ENCODE results near the gene STK38L. TPM values are rescaled to one million over a fixed set of nuclear protein-coding genes. Genes with fewer than 3 reads are reported as not detected.

Gene STK38L
- total and polyA plus RNA-seq, 2 of the 4 experiments (the other 2 are of a cell fraction) = 5.1 to 7.2 TPM

- ChIA-PET POLR2A (ENCODE audit: unreplicated experiment) (no interaction called here), CTCF (interaction anchor here (0.5 kb wide), 1 partner anchor 36 kb away, joined by 5 read pairs; no protein-coding TSS in a partner anchor)
- intact Hi-C loops (cut with micrococcal nuclease) (no loop called here), in situ Hi-C loops (cut with MboI; ENCODE audit: low sequenced_read_pairs) (no loop called here), dilution Hi-C loops (cut with HindIII; ENCODE audit: low sequenced_read_pairs, unreplicated experiment) (no loop called here)
- no peak overlapping the region for H2AFZ ChIP-seq (replicated peaks; ENCODE audit: low read length, poor library complexity)
- H2BK15ac ChIP-seq (ENCODE audit: low read depth, low read length) = peak overlapping the region; percentile 59; the same call in 1 of the 3 replicates
- no peak overlapping the region for H4K5ac ChIP-seq (ENCODE audit: low read depth, low read length)
- H3K14ac ChIP-seq (replicated peaks; ENCODE audit: low read depth, low read length) = peak overlapping the region; percentile 70
- H4K91ac ChIP-seq (ENCODE audit: insufficient read depth, low read depth, low read length) = peak overlapping the region; percentile 24; the same call in 1 of the 2 replicates
- DNase-seq = no peak
- H3K9me3 ChIP-seq (ENCODE audit: control insufficient read depth, insufficient read depth, low read length) = no peaks in the 10 kb centered on the region
- H3K9me1 ChIP-seq (ENCODE audit: insufficient read depth, low read length) = peaks cover 3% of the 10 kb centered on the region; the same call in 1 of the 2 replicates
- no peak overlapping the region for H3K56ac ChIP-seq (ENCODE audit: extremely low read depth, insufficient read depth, low read length)
- H2BK5ac ChIP-seq (ENCODE audit: low read depth, low read length, poor library complexity, severe bottlenecking) = no peak overlapping the region
- H2AK5ac ChIP-seq (ENCODE audit: low read depth, low read length) = peak overlapping the region; percentile 92; the same call in 1 of the 2 replicates
- no peaks in the 10 kb centered on the region for H4K20me1 ChIP-seq (ENCODE audit: insufficient read depth, low read length)
- H3K23ac ChIP-seq (ENCODE audit: low read depth, low read length) = peak overlapping the region; percentile 48
- H3K27ac ChIP-seq (ENCODE audit: insufficient read depth, low read length) = no peak overlapping the region
- no peak overlapping the region for H3K9ac ChIP-seq (ENCODE audit: low read depth, low read length)
- peak overlapping the region; percentile 30; the same call in 1 of the 2 replicates for H2BK120ac ChIP-seq (ENCODE audit: low read depth, low read length)
- peak overlapping the region; percentile 52; the same call in 1 of the 2 replicates for H3K4ac ChIP-seq (ENCODE audit: low read depth, low read length)
- TF ChIP-seq FOS (IDR thresholded peaks at IDR 0.05; ENCODE audit: low read depth, low read length) (no peak), CTCF (conservative IDR thresholded peaks at IDR 0.05; ENCODE audit: low read depth, low read length) (no peak), RCOR1 (IDR thresholded peaks at IDR 0.05; ENCODE audit: insufficient replicate concordance, low read length) (no peak)
- H3K4me1 ChIP-seq (ENCODE audit: control insufficient read depth, insufficient read depth, low read length) = peaks cover 2% of the 10 kb centered on the region
- ATAC-seq (ENCODE audit: low read depth) = no peak
- no peak overlapping the region for H2AK9ac ChIP-seq (replicated peaks; ENCODE audit: low read depth, low read length, poor library complexity)
- H3K36me3 ChIP-seq (ENCODE audit: control insufficient read depth, insufficient read depth, low read length) = peaks cover 1% of the 10 kb centered on the region; the same call in 1 of the 2 replicates
- BruUV-seq (replicated peaks) = no TSS peak
- H3K18ac ChIP-seq (ENCODE audit: low read depth, low read length) = no peak overlapping the region
- 88% methylated on average over 1 of the region's 3 CpGs; no CpG with 5 or more reads in 1 of the 2 experiments for WGBS, 2 experiments (ENCODE audit: extremely low coverage in 2 of 2, insufficient read length in 1 of 2)
- 0 out of 2 replicates have a peak overlapping the region, but pooled peaks have one; percentile 32 for H2BK20ac ChIP-seq (ENCODE audit: low read depth, low read length)
- H4K8ac ChIP-seq (ENCODE audit: low read depth in 2 of 2, low read length in 2 of 2) = no peak overlapping the region
- no peak overlapping the region for H3K4me2 ChIP-seq (ENCODE audit: low read depth, low read length)
- H3K27me3 ChIP-seq (ENCODE audit: control insufficient read depth, insufficient read depth, low read length) = no peaks in the 10 kb centered on the region
- H3K79me1 ChIP-seq (ENCODE audit: low read depth in 1 of 2, low read length in 2 of 2) = peaks cover 3 to 26% of the 10 kb centered on the region in 2 experiments; a peak in 2 of 4 replicates
- H3K4me3 ChIP-seq (ENCODE audit: insufficient read depth, low read depth, low read length) = no peak overlapping the region
Observed at GRCh38 chr12:27284021-27284420, 39.9 kb downstream of the STK38L start.

All from IMR-90 (cell line).